SK-N-MC (cell line): ENCODE data around the gene SDCBP2.

Experiments used
- DNase-seq: peaks from one replicate; pipeline ENCODE4 v3.0.0-alpha.2; 2011; ENCODE audit warnings: low read depth, low spot score
- H3K27ac ChIP-seq: fragments of 200-600 bp; sonication (generic); 2 replicates; pipeline ENCODE4 v1.5.1; 2016; ENCODE audit warnings: mixed run types
- H3K36me3 ChIP-seq: fragments of 200-600 bp; sonication (generic); 2 replicates; pipeline ENCODE4 v1.6.1; 2017; ENCODE audit warnings: antibody characterized with exemption, low read length, mixed read lengths; ENCODE audit not compliant: insufficient read depth
- H3K4me3 ChIP-seq: fragments of 200-600 bp; sonication (generic); 2 replicates; pipeline ENCODE4 v1.5.1; 2016
- H3K9ac ChIP-seq: fragments of 200-600 bp; sonication (generic); 2 replicates; pipeline ENCODE4 v1.8.0; 2017; ENCODE audit warnings: mixed run types, mixed read lengths; ENCODE audit not compliant: insufficient read length
- H3K9me3 ChIP-seq: fragments of 200-600 bp; sonication (generic); 2 replicates; pipeline ENCODE4 v1.6.1; 2017; ENCODE audit warnings: low read depth, mild to moderate bottlenecking, antibody characterized with exemption, low read length, moderate library complexity, mixed read lengths
- EZH2 ChIP-seq: fragments of 200-600 bp; sonication (generic); IDR thresholded peaks from one replicate; pipeline ENCODE4 v1.6.1; 2017; ENCODE audit warnings: antibody characterized with exemption
- FOXP2 ChIP-seq: optimal IDR thresholded peaks from 2 replicates; pipeline ENCODE3; 2011; ENCODE audit warnings: mild to moderate bottlenecking, moderate library complexity; ENCODE audit not compliant: insufficient read depth; ENCODE audit errors: extremely low read length, control extremely low read depth
- POLR2AphosphoS5 ChIP-seq: IDR thresholded peaks from 2 replicates; pipeline ENCODE4 v1.6.1; 2012; ENCODE audit warnings: mild to moderate bottlenecking, low read depth, low read length, borderline replicate concordance

Gene SDCBP2

GRCh38 chr20:1327827-1328679, 886 bp downstream of the SDCBP2 start:
- no peaks in the 10 kb centered on the region for H3K9me3 ChIP-seq
- DNase-seq = no peak
- H3K9ac ChIP-seq = no peak overlapping the region
- no peak for TF ChIP-seq POLR2AphosphoS5
- no peak for TF ChIP-seq FOXP2
- no peak for TF ChIP-seq EZH2
- H3K4me3 ChIP-seq = no peak overlapping the region
- H3K27ac ChIP-seq = no peak overlapping the region
- peaks cover 5% of the 10 kb centered on the region; the same call in 1 of the 2 replicates for H3K36me3 ChIP-seq

DNA sequence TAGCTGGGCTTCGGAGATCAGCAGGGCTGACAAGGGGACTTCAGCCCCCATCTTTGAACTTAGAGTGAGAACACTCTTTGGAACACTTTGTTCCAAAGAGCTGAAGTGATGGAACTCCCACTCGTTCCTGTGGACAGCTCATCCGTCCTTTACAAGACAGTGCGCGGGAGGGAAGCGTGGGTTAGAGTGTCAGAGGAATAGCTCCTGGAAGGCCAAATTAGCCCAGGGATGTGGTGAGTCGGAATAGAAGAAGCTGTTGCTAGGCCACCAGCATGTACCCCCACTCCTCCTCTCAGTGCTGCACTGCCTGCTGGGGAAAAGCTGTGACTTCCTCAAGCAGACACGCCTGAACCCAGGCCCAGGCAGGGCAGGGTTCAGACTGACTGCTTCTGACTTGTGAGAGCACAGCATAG, 1.7 kb downstream of the SDCBP2 start:
- H3K9ac ChIP-seq = no peak overlapping the region
- H3K9me3 ChIP-seq = no peaks in the 10 kb centered on the region
- no peak overlapping the region for H3K4me3 ChIP-seq
- no peak for DNase-seq
- no peak overlapping the region for H3K27ac ChIP-seq
- H3K36me3 ChIP-seq = no peaks in the 10 kb centered on the region
- TF ChIP-seq POLR2AphosphoS5 (no peak), FOXP2 (no peak), EZH2 (no peak)

GRCh38 chr20:1326031-1326930, 2.7 kb downstream of the SDCBP2 start:
- H3K36me3 ChIP-seq = no peaks in the 10 kb centered on the region
- peak overlapping the region; percentile 99 for H3K9ac ChIP-seq
- DNase-seq = no peak
- no peaks in the 10 kb centered on the region for H3K9me3 ChIP-seq
- H3K4me3 ChIP-seq = peak overlapping the region; percentile 87
- H3K27ac ChIP-seq = no peak overlapping the region
- no peak; the same call in 1 of the 2 replicates for TF ChIP-seq POLR2AphosphoS5
- TF ChIP-seq EZH2 = no peak
- TF ChIP-seq FOXP2 = no peak

GRCh38 chr20:1325173-1326030, 3.5 kb downstream of the SDCBP2 start:
- H3K9me3 ChIP-seq = no peaks in the 10 kb centered on the region
- peak overlapping the region; percentile 99 for H3K9ac ChIP-seq
- TF ChIP-seq EZH2 = no peak
- peak; percentile 98 for TF ChIP-seq POLR2AphosphoS5
- TF ChIP-seq FOXP2 = no peak
- no peaks in the 10 kb centered on the region for H3K36me3 ChIP-seq
- H3K27ac ChIP-seq = peak overlapping the region; percentile 87
- peak overlapping the region; percentile 87 for H3K4me3 ChIP-seq
- DNase-seq = peak; percentile 81

- H3K36me3 ChIP-seq = no peaks in the 10 kb centered on the region
- TF ChIP-seq POLR2AphosphoS5 (no peak), FOXP2 (no peak), EZH2 (no peak)
- H3K27ac ChIP-seq = no peak overlapping the region
- H3K9me3 ChIP-seq = no peaks in the 10 kb centered on the region
- H3K4me3 ChIP-seq = peak overlapping the region; percentile 87
- no peak overlapping the region for H3K9ac ChIP-seq
- DNase-seq = no peak
Observed at GRCh38 chr20:1324598-1325172, 4.3 kb downstream of the SDCBP2 start.

DNA sequence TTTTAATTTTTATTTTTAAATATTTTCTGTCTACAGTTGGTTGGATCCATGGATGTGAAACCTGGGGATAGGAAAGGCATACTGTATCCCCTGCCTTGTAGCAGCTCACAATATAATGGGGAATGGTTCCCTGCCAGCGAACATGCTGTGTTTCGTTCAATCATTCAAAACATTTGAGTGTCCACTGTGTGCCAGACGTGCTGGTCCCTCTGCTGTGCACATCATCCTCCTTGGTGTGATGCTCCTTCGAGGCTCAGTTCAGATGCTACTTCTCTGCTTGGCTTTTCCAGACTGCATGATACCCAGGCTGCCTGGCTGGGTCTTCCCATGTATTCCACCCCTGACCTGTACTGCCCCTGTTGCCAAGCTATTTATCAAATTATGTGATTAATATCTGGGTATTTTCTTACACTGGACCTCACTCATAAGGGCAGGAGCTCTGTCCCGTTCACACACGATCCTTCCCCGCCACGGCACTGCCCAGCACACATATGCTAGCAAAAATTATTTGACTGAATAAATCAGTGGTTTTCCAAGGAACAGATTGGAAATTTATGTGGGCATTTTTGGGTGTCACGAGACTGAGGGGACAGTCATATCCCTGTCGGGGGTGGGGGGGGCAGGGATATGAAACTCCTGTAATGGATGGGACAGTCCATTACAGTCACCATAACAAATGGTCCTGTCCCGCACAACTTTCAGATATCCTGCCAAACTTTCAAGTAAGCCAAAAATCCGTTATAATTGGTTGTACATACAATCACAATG, 4.9 kb downstream of the SDCBP2 start:
- Histone ChIP-seq H3K9me3 (no peaks in the 10 kb centered on the region), H3K27ac (no peak overlapping the region), H3K4me3 (no peak overlapping the region), H3K36me3 (no peaks in the 10 kb centered on the region), H3K9ac (no peak overlapping the region)
- TF ChIP-seq POLR2AphosphoS5 (no peak), EZH2 (no peak), FOXP2 (no peak)
- DNase-seq = no peak

DNA sequence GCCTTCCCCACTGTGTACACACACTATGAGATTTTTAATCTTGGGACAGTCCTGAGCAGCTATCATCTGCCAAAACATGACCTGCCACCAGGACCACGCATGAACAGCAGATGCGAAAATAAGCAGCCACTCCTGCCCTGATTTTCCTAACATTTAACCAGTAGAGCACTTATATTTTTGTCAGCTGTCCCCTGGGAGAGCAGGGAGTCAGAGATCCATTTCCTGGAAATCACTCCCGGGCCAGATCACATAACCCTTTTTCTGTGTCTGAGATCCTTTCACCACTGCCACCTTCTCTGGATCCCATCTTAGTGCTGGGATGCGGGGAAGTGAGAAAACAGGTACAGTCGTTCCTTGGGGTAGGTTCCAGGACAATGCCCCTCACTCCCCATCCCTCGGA, 5.7 kb downstream of the SDCBP2 start:
- no peak overlapping the region for H3K9ac ChIP-seq
- no peak overlapping the region for H3K27ac ChIP-seq
- no peak for TF ChIP-seq EZH2
- no peak for TF ChIP-seq POLR2AphosphoS5
- TF ChIP-seq FOXP2 = no peak
- no peak for DNase-seq
- H3K9me3 ChIP-seq = no peaks in the 10 kb centered on the region
- no peak overlapping the region for H3K4me3 ChIP-seq
- no peaks in the 10 kb centered on the region for H3K36me3 ChIP-seq
